DOHH2 (cell line): ENCODE measurements around the gene SLC1A2.

ENCODE experiments used
- CTCF ChIP-seq: fragments of 200-600 bp; sonication (generic); IDR thresholded peaks from one replicate; pipeline ENCODE4 v1.5.1; 2014; ENCODE audit warnings: antibody characterized with exemption, mild to moderate bottlenecking, low read depth, low read length; ENCODE audit not compliant: poor library complexity, severe bottlenecking
- EZH2phosphoT487 ChIP-seq: fragments of 200-600 bp; sonication (generic); IDR thresholded peaks from 2 replicates; pipeline ENCODE4 v1.6.1; 2017; ENCODE audit warnings: borderline replicate concordance, mild to moderate bottlenecking, antibody characterized with exemption, low read length, moderate library complexity, mixed read lengths

DNA sequence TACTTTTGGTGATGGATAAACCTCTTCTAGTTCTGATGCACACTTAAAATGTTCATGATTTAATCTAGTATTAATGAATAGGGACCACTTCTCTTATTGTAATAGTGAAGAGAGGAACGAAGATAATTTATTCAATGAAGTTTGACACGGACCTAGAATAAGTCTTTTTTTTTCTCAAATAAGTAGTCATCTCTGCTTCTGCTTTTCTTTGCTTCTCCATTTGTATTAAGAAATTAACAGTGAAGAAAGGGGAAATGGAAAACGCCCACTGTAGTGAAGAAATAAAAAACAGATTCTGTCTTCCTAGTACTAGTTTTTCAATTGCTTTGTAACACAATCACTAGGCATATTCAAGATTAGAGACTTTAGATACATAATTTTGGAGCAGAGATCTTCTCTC is 207.4 kb downstream of the SLC1A2 start:
- TF ChIP-seq EZH2phosphoT487 = no peak
- no peak for TF ChIP-seq CTCF
